ENCODE measurements around the gene NUP153.

- TF ChIP-seq EZH2 (IDR thresholded peaks at IDR 0.05) (no peak), CTCF (IDR thresholded peaks at IDR 0.05) (no peak), EZH2phosphoT487 (IDR thresholded peaks at IDR 0.05) (no peak)
These were observed 141.3 kb downstream of the NUP153 start for GRCh38 chr6:17565399-17565798.

All from neural progenitor cell (in vitro differentiated cells).